ENCODE measurements around the gene UGP2. TPM values are rescaled to one million over a fixed set of nuclear protein-coding genes. Genes with fewer than 3 reads are reported as not detected.
A peak's percentile ranks its signal among the peaks of the same experiment; 100 is the strongest.

UGP2 gene
- total RNA-seq, 1 donor from 2014 or later, result 69.9 TPM

DNA sequence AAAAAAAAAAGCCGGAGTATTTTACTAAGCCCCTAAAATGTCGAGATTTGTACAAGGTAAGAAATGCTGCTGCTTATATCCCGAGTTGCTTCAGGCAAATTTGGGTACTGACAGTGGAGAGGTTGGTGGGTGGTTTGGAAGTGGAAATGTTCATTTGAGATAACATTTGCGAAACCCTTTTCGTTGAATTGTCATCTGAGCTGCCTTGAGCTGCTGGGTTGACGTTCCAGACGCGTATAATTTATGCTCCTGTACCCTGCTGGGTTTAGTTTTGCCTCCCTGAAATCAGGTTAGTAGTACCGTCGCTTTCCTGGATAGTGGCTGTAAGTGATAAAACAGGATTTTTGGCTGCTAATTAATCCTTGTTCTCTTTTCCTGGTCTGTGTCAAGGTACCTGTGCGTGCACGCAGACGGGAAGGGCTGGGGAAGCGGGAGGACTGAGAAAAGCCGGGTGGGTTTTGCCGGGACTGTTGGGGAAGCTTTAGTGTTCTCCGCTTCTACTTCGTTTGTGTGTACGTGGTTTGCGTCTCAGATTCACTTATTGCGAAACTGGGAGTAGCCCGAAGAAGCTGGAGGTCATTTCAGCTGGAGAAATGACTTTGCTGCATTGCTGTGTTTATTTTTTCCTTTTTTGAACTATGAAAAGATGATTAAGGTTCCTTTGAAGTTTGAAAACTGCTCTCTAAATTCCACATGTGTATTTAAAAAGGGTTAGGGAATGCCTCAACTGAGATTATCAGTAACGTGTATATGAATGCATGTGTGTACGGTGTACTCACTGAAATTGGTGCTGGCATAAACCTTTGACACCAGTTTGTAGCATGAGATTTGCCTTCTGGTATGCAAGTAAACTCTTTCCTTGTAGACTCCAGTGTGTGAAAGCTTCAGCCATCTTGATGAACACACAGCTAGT lies 709 bp downstream of the UGP2 start:
- peak overlapping the region; percentile 78 for H3K4me3 ChIP-seq (ENCODE audit: low read depth, low read length)
- TF ChIP-seq, protein P1, sequence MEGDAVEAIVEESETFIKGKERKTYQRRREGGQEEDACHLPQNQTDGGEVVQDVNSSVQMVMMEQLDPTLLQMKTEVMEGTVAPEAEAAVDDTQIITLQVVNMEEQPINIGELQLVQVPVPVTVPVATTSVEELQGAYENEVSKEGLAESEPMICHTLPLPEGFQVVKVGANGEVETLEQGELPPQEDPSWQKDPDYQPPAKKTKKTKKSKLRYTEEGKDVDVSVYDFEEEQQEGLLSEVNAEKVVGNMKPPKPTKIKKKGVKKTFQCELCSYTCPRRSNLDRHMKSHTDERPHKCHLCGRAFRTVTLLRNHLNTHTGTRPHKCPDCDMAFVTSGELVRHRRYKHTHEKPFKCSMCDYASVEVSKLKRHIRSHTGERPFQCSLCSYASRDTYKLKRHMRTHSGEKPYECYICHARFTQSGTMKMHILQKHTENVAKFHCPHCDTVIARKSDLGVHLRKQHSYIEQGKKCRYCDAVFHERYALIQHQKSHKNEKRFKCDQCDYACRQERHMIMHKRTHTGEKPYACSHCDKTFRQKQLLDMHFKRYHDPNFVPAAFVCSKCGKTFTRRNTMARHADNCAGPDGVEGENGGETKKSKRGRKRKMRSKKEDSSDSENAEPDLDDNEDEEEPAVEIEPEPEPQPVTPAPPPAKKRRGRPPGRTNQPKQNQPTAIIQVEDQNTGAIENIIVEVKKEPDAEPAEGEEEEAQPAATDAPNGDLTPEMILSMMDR (IDR thresholded peaks at IDR 0.05; ENCODE audit: insufficient read depth, low read length, poor library complexity, severe bottlenecking), result no peak
- no peaks in the 10 kb centered on the region for H3K27me3 ChIP-seq (ENCODE audit: control insufficient read depth, insufficient read depth, low read length)
- no peaks in the 10 kb centered on the region for H3K36me3 ChIP-seq (ENCODE audit: control insufficient read depth, insufficient read depth, low read length)
- DNase-seq (ENCODE audit: low read depth), result no peak

DNA sequence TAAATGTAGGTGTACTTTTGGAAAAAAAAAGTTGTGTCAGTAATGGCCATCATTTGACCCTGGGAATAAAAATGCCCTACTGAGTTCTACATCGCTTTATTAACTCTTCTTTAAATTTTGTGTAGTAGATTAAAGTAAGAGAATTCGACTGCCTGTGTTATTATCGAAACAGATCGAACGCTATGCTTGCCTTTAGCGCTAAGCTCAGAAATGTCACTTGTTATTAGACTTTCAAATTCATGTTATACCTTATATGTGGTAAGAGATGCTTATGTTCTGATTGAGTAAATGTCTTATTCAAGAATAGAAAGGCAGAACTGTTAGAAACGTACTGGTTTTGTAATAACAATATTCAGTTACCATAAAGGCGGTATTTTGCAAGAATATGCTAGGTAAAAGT lies 1.4 kb downstream of the UGP2 start:
- Histone ChIP-seq H3K27me3 (ENCODE audit: control insufficient read depth, insufficient read depth, low read length) (no peaks in the 10 kb centered on the region), H3K4me3 (ENCODE audit: low read depth, low read length) (peak overlapping the region; percentile 78), H3K36me3 (ENCODE audit: control insufficient read depth, insufficient read depth, low read length) (no peaks in the 10 kb centered on the region)
- no peak for DNase-seq (ENCODE audit: low read depth)
- TF ChIP-seq, protein P1 (IDR thresholded peaks at IDR 0.05; ENCODE audit: insufficient read depth, low read length, poor library complexity, severe bottlenecking), result no peak

DNA sequence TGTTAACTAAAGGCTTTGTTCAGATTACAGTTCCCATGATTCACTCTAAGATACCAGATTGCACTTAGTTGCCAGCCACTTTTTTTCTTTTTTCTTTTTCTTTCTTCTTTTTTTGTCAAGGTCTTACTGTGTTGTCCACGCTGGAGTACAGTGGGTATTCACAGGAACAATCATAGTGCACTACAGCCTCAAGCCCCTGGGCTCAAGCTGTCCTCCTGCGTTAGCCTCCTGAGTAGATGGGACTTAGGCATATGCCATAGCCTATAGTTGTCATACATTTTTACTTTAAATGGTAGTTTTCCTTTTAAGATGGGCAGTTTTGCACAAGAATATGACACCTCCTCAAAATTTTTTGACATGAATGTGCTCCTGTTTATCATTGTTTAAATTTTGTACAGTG lies 2.1 kb downstream of the UGP2 start:
- TF ChIP-seq, protein P1 (IDR thresholded peaks at IDR 0.05; ENCODE audit: insufficient read depth, low read length, poor library complexity, severe bottlenecking), result no peak
- no peak overlapping the region for H3K4me3 ChIP-seq (ENCODE audit: low read depth, low read length)
- no peaks in the 10 kb centered on the region for H3K27me3 ChIP-seq (ENCODE audit: control insufficient read depth, insufficient read depth, low read length)
- DNase-seq (ENCODE audit: low read depth), result no peak
- H3K36me3 ChIP-seq (ENCODE audit: control insufficient read depth, insufficient read depth, low read length), result no peaks in the 10 kb centered on the region

DNA sequence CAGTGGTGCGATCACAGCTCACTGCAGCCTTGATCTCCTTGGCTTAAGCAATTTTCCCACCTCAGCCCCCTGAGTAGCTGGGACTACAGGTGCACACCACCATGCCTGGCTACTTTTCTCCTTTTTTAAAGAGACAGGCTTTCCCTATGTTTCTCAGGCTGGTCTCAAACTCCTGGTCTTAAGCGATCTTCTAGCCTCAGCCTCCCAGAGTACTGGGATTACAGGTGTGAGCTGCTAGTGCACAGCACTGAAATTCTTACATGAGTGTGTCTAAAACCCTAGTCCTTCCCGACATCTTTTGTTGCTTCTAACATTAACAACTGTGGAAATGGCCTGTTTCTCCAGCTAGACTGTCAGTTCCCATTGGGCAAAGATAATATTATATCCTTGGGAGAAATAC lies 2.9 kb downstream of the UGP2 start:
- no peak for DNase-seq (ENCODE audit: low read depth)
- TF ChIP-seq, protein P1 (IDR thresholded peaks at IDR 0.05; ENCODE audit: insufficient read depth, low read length, poor library complexity, severe bottlenecking), result no peak
- Histone ChIP-seq H3K4me3 (ENCODE audit: low read depth, low read length) (no peak overlapping the region), H3K36me3 (ENCODE audit: control insufficient read depth, insufficient read depth, low read length) (no peaks in the 10 kb centered on the region), H3K27me3 (ENCODE audit: control insufficient read depth, insufficient read depth, low read length) (no peaks in the 10 kb centered on the region)

DNA sequence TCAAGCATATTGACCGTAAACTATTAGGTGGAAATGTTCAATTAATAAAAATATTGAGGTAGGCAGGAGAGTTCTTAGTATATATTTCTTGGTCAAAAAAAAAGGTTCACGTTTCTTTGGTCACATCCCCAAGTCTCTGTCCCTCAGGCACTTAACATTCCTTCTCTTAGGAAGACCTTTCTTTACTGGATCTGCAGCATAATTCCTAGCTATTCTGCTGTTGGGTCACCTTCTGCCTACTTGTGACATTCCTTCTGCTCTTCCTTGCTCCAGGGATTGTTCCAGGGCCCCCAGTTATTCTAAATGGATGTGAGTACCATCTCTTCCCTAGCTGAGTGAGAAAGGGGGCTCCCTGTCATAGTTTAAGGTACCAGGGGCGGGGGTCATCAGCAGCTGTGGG lies 4.2 kb downstream of the UGP2 start:
- H3K36me3 ChIP-seq (ENCODE audit: control insufficient read depth, insufficient read depth, low read length), result no peaks in the 10 kb centered on the region
- no peak for DNase-seq (ENCODE audit: low read depth)
- no peaks in the 10 kb centered on the region for H3K27me3 ChIP-seq (ENCODE audit: control insufficient read depth, insufficient read depth, low read length)
- TF ChIP-seq, protein P1 (IDR thresholded peaks at IDR 0.05; ENCODE audit: insufficient read depth, low read length, poor library complexity, severe bottlenecking), result no peak
- no peak overlapping the region for H3K4me3 ChIP-seq (ENCODE audit: low read depth, low read length)
